ENCODE measurements around the gene SPNS2. TPM values are rescaled to one million over a fixed set of nuclear protein-coding genes. Genes with fewer than 3 reads are reported as not detected.
A peak's percentile ranks its signal among the peaks of the same experiment; 100 is the strongest.

The SPNS2 gene
- total and polyA plus RNA-seq, 3 donors from 2014 or later = 6.7 to 11.5 (median 8.0) TPM

DNA sequence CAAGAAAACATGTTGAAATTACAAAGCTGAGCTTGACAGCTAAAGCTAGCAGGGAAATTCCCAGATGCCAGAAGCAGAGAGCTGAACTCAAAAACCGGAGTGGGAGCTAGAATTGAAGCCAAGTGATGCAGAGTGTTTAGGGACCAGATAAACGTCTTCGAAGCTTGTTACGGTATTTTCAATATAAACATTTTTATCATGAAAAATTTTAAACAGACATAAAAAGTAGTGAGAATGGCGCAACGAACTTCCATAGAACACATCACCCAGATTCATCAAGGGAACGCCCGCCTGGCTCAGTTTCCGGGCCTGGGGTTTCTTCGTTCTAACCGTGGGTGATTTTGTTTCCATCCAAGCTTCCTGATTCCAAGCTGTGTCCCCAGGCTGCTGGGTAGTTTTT is 18.1 kb downstream of the SPNS2 start:
- Histone ChIP-seq H3K9me3 (no peaks in the 10 kb centered on the region), H3K27ac (no peak overlapping the region), H3K27me3 (no peaks in the 10 kb centered on the region), H3K36me3 (ENCODE audit: low read depth, missing control alignments) (no peaks in the 10 kb centered on the region), H3K4me1 (peaks cover 11% of the 10 kb centered on the region), H3K4me3 (no peak overlapping the region)
- 73 to 79% methylated on average over 11 of the region's 11 CpGs for WGBS, 2 donors
- no peak for DNase-seq
- intact Hi-C loops (cut with DNase I; ENCODE audit: low total_unique reads) = no loop called here
- no peak for TF ChIP-seq CTCF (IDR thresholded peaks at IDR 0.05)
- no peak for TF ChIP-seq POLR2A (IDR thresholded peaks at IDR 0.05)

GRCh38 chr17:4518901-4519300 is 20.2 kb downstream of the SPNS2 start:
- TF ChIP-seq POLR2A (IDR thresholded peaks at IDR 0.05) (no peak), CTCF (IDR thresholded peaks at IDR 0.05) (no peak)
- WGBS, 2 donors = 87 to 88% methylated on average over 8 to 10 of the region's 10 CpGs
- H3K36me3 ChIP-seq (ENCODE audit: low read depth, missing control alignments) = no peaks in the 10 kb centered on the region
- H3K27ac ChIP-seq = peak overlapping the region in 1 of 2 donors; percentile 58
- no peak for DNase-seq
- H3K4me1 ChIP-seq = peaks cover 9% of the 10 kb centered on the region
- H3K9me3 ChIP-seq = no peaks in the 10 kb centered on the region
- no peaks in the 10 kb centered on the region for H3K27me3 ChIP-seq
- intact Hi-C loops (cut with DNase I; ENCODE audit: low total_unique reads) = no loop called here
- H3K4me3 ChIP-seq = no peak overlapping the region

DNA sequence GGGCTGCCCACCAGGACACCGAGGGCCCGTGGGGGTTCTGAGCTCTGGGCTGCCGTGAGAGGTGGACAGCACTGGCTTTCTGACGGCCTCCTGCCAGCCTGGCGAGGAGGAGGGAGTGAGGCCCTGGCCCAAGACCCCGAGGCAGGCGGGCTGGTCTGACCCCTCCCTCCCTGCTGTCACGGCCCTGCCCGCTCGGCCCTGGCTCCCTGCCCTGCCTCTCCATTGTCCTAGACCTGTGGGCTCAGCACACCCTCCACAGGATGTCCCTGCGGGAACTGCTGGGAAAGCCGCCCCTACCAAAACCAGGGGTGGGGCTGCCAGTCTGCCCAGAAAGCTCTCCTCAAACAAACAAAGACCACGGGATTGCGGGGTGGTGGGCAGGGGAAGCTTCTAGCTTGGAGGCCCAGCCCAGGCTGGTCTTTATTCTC is 20.7 kb downstream of the SPNS2 start:
- 61 to 66% methylated on average over 6 to 12 of the region's 14 CpGs for WGBS, 2 donors
- H3K4me3 ChIP-seq = no peak overlapping the region
- H3K4me1 ChIP-seq = peaks cover 7% of the 10 kb centered on the region
- DNase-seq = peak; percentile 55
- no peaks in the 10 kb centered on the region for H3K27me3 ChIP-seq
- TF ChIP-seq POLR2A (IDR thresholded peaks at IDR 0.05) = no peak
- no peak for TF ChIP-seq CTCF (IDR thresholded peaks at IDR 0.05)
- H3K27ac ChIP-seq = peak overlapping the region in 1 of 2 donors; percentile 58
- no peaks in the 10 kb centered on the region for H3K36me3 ChIP-seq (ENCODE audit: low read depth, missing control alignments)
- H3K9me3 ChIP-seq = no peaks in the 10 kb centered on the region
- intact Hi-C loops (cut with DNase I; ENCODE audit: low total_unique reads) = no loop called here

DNA sequence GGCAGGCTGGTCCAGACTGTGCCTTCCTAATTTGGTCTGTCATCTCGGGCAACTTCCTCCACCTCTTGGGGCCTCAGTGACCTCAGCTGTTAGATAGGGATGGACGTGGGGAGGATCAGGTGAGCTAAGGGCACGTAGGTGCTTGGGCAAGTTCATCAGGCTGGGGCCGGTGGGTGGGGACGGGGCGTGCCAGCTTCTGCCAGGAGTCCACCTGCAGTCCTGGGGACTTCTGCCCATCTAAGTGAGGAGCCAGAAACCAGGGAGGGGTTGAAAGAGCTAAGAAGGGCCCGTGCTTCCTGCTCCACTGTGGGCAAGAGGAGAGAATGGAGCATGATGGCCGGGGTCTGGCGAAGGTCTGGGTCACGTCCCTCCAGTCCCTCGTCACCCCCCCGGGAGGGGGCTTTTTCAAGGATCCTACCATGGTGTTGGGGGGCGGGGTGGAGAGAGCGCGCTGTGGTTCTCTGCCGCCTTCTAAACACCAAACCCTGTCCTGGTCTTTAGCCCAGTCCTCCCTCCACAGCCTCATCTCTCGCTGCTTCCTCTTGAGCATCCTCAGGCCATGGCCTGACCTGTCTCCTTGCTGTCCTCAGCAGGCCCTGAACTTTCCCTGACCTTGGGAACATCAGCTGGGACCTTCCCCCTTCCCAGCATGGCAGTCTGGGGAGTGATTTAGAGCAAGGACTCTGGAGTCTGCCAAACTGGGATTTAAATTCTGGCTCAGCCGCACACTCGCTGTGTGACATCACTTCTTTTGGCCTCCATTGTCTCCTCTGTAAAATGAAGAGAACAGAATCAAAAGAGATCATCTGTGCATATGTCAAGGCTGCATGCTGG is 21.6 kb downstream of the SPNS2 start:
- no peak overlapping the region for H3K4me3 ChIP-seq
- WGBS, 2 donors = 86 to 90% methylated on average over 19 of the region's 19 CpGs
- H3K36me3 ChIP-seq (ENCODE audit: low read depth, missing control alignments) = no peaks in the 10 kb centered on the region
- no peaks in the 10 kb centered on the region for H3K9me3 ChIP-seq
- intact Hi-C loops (cut with DNase I; ENCODE audit: low total_unique reads) = no loop called here
- H3K27ac ChIP-seq = peak overlapping the region in 1 of 2 donors; percentile 50
- peaks cover 7% of the 10 kb centered on the region for H3K4me1 ChIP-seq
- no peaks in the 10 kb centered on the region for H3K27me3 ChIP-seq
- no peak for TF ChIP-seq CTCF (IDR thresholded peaks at IDR 0.05)
- no peak for TF ChIP-seq POLR2A (IDR thresholded peaks at IDR 0.05)
- no peak for DNase-seq
